ENCODE data around the gene CYP19A1.

DNA sequence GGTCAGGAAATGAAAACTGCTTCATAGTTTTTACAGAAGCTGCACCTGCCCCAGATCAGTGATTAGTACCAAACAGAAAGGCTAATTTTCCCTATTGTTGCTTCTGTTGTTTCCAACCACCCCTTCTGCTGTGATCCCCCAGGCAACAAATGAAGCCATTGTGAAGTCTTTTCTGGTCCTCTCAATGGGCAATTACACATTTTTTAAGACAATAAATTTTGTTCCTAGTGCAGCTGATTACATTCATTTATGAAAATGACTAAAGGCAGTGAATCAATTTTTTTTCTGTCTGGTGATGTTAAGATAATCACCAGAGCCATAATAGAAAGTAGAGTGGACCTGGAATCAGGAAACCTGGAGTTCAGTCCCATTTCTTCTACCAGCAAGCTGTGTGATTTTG is 35.7 kb upstream of the CYP19A1 start:
- TF ChIP-seq, protein P1, sequence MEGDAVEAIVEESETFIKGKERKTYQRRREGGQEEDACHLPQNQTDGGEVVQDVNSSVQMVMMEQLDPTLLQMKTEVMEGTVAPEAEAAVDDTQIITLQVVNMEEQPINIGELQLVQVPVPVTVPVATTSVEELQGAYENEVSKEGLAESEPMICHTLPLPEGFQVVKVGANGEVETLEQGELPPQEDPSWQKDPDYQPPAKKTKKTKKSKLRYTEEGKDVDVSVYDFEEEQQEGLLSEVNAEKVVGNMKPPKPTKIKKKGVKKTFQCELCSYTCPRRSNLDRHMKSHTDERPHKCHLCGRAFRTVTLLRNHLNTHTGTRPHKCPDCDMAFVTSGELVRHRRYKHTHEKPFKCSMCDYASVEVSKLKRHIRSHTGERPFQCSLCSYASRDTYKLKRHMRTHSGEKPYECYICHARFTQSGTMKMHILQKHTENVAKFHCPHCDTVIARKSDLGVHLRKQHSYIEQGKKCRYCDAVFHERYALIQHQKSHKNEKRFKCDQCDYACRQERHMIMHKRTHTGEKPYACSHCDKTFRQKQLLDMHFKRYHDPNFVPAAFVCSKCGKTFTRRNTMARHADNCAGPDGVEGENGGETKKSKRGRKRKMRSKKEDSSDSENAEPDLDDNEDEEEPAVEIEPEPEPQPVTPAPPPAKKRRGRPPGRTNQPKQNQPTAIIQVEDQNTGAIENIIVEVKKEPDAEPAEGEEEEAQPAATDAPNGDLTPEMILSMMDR (IDR thresholded peaks at IDR 0.05) = no peak
- no peak for TF ChIP-seq POLR2A (IDR thresholded peaks at IDR 0.05)

Data from esophagus squamous epithelium (tissue), 4 donors.